Skeletal muscle tissue (tissue), 4 donors: ENCODE results near the gene TRIM34. TPM values are rescaled to one million over a fixed set of nuclear protein-coding genes. Genes with fewer than 3 reads are reported as not detected.
"Not testable (repeated sequence)": the region's sequence is repeated elsewhere in the genome, so short reads cannot be mapped to it uniquely, and the experiment has no call there.

ENCODE experiments used
- H3K27ac ChIP-seq: one replicate; pipeline ENCODE4 v1.7.0; 2013; ENCODE audit warnings: mild to moderate bottlenecking, low read depth, low read length, inconsistent platforms
- H3K27me3 ChIP-seq, 3 donors: one replicate each; pipeline ENCODE4 v1.7.0; 2013; ENCODE audit warnings: low read length in 3 of 3; ENCODE audit not compliant: control insufficient read depth in 3 of 3, insufficient read depth in 3 of 3
- H3K36me3 ChIP-seq, 3 donors: one replicate each; pipeline ENCODE4 v1.7.0; 2013; ENCODE audit warnings: low read length in 3 of 3; ENCODE audit not compliant: control insufficient read depth in 3 of 3, insufficient read depth in 3 of 3
- H3K4me1 ChIP-seq, 3 donors: one replicate each; pipeline ENCODE4 v1.7.0; 2013; ENCODE audit warnings: low read length in 3 of 3, mild to moderate bottlenecking in 3 of 3; ENCODE audit not compliant: control insufficient read depth in 3 of 3, insufficient read depth in 3 of 3
- H3K4me3 ChIP-seq, 3 donors: one replicate each; pipeline ENCODE4 v1.7.0; 2013; ENCODE audit warnings: low read length in 3 of 3
- H3K9ac ChIP-seq, 3 donors: one replicate each; pipeline ENCODE4 v1.7.0; 2013; ENCODE audit warnings: low read length in 3 of 3, mild to moderate bottlenecking in 3 of 3, moderate library complexity in 2 of 3, low read depth in 1 of 3
- H3K9me3 ChIP-seq, 3 donors: one replicate each; pipeline ENCODE4 v1.7.0; 2013; ENCODE audit warnings: low read length in 3 of 3; ENCODE audit not compliant: control insufficient read depth in 3 of 3
- total RNA-seq: library from RNA; depleted of rRNA; stranded (reverse); fragments of >200 nt; gene quantifications from one replicate; pipeline ENCODE4 v1.2.3, GENCODE V29; 2014
- donor health status: Osteomylitis.

The TRIM34 gene
- total RNA-seq, 1 donor from 2014 or later, result 6.8 TPM

DNA sequence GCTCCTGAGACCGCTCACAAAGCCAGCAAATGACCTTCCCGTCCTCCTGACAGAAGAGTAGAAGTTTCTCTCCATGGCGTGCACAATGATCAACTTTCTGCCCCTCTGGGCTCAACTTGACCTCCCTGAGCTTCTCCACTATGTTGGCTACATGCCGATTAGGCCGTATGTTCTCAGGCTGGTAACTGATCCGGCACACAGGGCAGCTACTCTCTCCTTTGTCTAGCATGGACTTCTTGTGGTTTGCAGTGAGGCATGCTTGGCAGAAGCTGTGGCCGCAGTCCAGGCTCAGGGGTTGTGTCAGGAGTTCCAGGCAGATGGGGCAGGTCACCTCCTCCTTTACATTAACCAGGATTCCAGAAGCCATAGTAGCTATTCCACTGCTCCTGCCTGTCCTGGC is 55.0 kb downstream of the TRIM34 start:
- Histone ChIP-seq H3K4me1 (peaks cover 0 to 5% (median 0%) of the 10 kb centered on the region in 3 donors), H3K4me3 (no peak overlapping the region), H3K9ac (no peak overlapping the region), H3K36me3 (peaks cover 0 to 19% (median 7%) of the 10 kb centered on the region in 3 donors), H3K27ac (no peak overlapping the region), H3K27me3 (no peaks in the 10 kb centered on the region), H3K9me3 (no peaks in the 10 kb centered on the region)

DNA sequence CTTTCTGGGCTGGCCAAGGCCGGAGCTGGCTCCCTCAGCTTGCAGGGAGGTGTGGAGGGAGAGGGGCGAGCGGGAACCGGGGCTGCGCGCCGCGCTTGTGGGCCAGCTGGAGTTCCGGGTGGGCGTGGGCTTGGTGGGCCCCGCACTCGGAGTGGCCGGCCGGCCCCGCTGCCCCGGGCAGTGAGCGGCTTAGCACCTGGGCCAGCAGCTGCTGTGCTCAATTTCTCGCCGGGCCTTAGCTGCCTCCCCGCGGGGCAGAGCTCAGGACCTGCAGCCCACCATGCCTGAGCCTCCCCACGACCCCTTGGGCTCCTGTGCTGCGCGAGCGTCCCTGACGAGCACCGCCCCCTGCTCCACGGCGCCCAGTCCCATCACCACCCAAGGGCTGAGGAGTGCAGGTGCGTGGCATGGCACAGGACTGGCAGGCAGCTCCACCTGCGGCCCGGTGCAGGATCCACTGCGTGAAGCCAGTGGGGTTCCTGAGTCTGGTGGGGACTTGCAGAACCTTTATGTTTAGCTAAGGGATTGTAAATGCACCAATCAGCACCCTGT is 58.2 kb downstream of the TRIM34 start:
- not testable (repeated sequence) for H3K4me1 ChIP-seq, H3K27ac ChIP-seq, H3K27me3 ChIP-seq, H3K9me3 ChIP-seq, H3K9ac ChIP-seq, H3K4me3 ChIP-seq
- peaks cover 0 to 18% (median 7%) of the 10 kb centered on the region in 3 donors for H3K36me3 ChIP-seq

DNA sequence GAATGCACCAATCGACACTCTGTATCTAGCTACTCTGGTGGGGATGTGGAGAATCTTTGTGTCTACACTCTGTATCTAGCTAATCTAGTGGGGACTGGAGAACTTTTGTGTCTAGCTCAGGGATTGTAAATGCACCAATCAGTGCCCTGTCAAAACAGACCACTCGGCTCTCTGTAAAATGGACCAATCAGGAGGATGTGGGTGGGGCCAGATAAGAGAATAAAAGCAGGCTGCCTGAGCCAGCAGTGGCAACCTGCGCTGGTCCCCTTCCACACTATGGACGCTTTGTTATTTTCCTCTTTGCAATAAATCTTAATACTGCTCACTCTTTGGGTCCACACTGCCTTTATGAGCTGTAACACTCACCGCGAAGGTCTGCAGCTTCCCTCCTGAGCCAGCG is 58.8 kb downstream of the TRIM34 start:
- H3K9ac ChIP-seq, H3K27me3 ChIP-seq, H3K4me1 ChIP-seq, H3K4me3 ChIP-seq, H3K27ac ChIP-seq, H3K9me3 ChIP-seq: not testable (repeated sequence)
- H3K36me3 ChIP-seq, result peaks cover 0 to 13% (median under 1%) of the 10 kb centered on the region in 3 donors

DNA sequence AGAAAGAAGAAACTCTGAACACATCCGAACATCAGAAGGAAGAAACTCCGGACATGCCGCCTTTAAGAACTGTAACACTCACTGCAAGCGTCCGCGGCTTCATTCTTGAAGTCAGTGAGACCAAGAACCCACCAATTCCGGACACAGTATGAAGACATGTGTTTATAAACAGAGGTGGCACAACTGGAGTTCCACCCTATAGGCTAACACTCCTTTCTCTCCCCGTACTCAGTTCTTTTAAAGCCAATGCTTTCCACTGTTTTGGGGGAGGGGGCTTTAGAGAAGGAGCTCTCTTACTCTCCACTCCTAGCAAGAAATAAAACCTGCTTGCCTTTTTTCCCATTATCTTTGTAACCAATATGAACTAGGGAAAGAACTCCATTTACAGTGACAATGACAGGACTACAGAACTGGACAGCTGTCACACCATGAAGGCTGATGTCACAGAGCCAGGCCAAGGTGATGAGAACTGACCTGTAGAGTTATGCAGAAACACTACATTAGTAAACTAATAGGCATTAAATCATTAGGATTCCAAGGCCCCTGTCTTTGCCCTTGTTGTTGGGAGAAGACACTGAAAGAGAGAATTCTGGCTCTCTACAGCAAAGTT is 59.3 kb downstream of the TRIM34 start:
- Histone ChIP-seq H3K27ac (peak overlapping the region; percentile 86), H3K9ac (peak overlapping the region; percentile 75 to 83 (median 80)), H3K4me1 (peaks cover 0 to 5% (median 2%) of the 10 kb centered on the region in 3 donors), H3K4me3 (peak overlapping the region; percentile 77 to 81 (median 79)), H3K9me3 (no peaks in the 10 kb centered on the region), H3K27me3 (no peaks in the 10 kb centered on the region), H3K36me3 (peaks cover 0 to 9% (median 0%) of the 10 kb centered on the region in 3 donors)

DNA sequence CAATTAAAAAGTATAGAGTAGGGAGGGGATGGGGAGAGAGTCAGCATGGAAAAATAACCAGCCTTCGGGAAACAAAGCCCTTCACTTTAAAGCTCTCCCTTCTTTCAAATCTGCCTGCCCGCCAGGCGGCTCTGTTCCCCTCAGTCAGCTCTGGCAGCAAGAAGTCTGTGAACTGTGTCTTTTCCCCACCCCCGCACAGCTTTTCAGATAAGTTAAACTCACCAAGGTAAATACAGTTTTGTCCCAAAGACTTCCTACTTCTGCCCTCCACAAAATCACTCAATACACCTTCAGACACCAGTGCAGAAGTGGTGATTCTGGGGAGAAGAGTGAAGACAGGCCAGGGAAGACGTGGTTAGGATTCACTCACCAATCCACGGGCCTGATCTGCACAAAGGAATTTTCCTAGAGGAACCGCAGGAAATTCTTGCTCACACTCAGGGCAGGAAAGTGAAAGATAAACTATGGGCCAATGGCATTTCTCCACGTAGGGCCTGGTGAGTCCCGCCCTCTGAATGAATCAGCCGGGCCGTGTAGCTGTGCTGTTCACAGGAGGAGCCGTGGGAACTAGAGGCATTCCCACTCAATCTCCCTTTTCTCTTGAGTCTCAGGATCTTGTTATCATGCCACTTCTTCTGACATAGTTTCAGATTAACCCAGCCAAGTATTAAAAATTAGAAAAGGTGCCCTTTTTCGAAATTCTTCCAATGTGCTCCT is 60.0 kb downstream of the TRIM34 start, which contains the start of gene TRIM5:
TSS of gene TRIM5 (minus strand) at position 429 of the 717 bp plus-strand sequence. CDS start 4,897 bp downstream, outside the sequence.
- no peaks in the 10 kb centered on the region for H3K9me3 ChIP-seq
- peaks cover 0 to 5% (median 2%) of the 10 kb centered on the region in 3 donors for H3K4me1 ChIP-seq
- H3K27ac ChIP-seq, result peak within 1 kb of the TSS; percentile 86
- H3K9ac ChIP-seq, result peak within 1 kb of the TSS; percentile 75 to 83 (median 80)
- H3K36me3 ChIP-seq, result peaks cover 0 to 3% (median 0%) of the 10 kb centered on the region in 3 donors
- no peaks in the 10 kb centered on the region for H3K27me3 ChIP-seq
- H3K4me3 ChIP-seq, result peak within 1 kb of the TSS; percentile 77 to 81 (median 79)

DNA sequence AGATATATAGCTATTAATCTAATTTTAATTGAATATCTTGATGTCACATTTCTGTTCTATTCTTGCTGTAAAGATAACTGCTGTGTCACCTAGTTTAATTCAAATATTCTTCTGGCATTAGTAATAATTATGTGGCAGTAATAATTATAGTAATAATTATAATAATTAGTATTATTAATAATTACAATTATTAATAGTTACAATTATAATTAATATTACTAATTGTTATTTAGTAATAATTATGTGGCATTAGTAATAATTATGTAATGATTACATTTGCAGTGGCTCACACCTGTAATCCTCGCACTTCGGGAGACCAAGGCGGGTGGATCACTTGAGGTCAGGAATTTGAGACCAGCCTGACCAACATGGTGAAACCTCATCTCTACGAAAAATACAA is 61.6 kb downstream of the TRIM34 start:
- Histone ChIP-seq H3K4me3 (no peak overlapping the region), H3K4me1 (peaks cover 0 to 13% (median 2%) of the 10 kb centered on the region in 3 donors), H3K9ac (no peak overlapping the region), H3K9me3 (no peaks in the 10 kb centered on the region), H3K27me3 (no peaks in the 10 kb centered on the region), H3K27ac (no peak overlapping the region), H3K36me3 (no peaks in the 10 kb centered on the region)

DNA sequence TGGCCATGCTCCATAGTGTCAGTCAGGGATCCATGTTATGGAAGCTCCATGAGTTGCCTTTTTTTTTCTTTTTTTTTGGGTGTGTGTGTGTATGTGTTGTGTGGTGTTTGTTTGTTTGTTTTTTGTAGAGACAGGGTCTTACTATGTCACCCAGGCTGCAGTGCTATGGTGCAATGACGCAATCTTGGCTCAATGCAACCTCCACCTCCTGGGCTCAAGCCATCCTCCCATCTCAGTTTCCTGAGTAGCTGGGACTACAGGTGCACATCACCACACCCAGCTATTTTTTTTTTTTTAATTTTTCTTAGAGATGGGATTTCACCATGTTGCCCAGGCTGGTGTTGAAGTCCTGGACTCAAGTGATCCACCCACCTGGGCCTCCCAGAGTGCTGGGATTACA is 63.7 kb downstream of the TRIM34 start:
- Histone ChIP-seq H3K27ac (peak overlapping the region; percentile 83), H3K4me3 (no peak overlapping the region), H3K27me3 (no peaks in the 10 kb centered on the region), H3K9ac (no peak overlapping the region), H3K36me3 (no peaks in the 10 kb centered on the region), H3K4me1 (peaks cover 0 to 13% (median 2%) of the 10 kb centered on the region in 3 donors), H3K9me3 (no peaks in the 10 kb centered on the region)

DNA sequence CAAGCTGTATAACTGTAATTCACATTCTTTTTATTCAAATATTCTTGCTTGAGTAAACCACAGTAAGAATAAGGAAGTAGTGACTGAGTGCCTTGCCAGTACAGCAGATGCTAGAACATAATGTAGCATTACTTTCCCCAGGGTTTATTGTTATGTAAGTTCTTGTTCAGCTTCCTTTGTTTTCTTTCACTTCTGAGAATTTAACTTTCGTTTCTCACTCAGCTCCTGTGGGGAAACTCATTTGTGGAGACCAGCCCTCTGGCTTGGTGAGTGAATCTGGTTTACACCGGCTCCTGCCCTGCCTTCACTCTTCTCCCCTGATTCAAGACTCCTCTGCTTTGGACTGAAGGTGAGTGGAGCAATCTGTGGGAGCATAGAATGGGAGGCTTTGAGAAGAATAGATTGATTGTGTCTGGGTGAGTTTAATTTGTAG is 64.8 kb downstream of the TRIM34 start, which contains the start of gene TRIM22:
TSS of gene TRIM22 (plus strand) at position 240 of the 433 bp plus-strand sequence. CDS start 6,443 bp downstream, outside the sequence.
- Histone ChIP-seq H3K4me3 (peak within 1 kb of the TSS; percentile 62 to 64 (median 63)), H3K36me3 (no peaks in the 10 kb centered on the region), H3K4me1 (peaks cover 0 to 7% (median 2%) of the 10 kb centered on the region in 3 donors), H3K9ac (peak within 1 kb of the TSS; percentile 52 to 60 (median 52)), H3K27me3 (no peaks in the 10 kb centered on the region), H3K27ac (peak within 1 kb of the TSS; percentile 83), H3K9me3 (no peaks in the 10 kb centered on the region)

DNA sequence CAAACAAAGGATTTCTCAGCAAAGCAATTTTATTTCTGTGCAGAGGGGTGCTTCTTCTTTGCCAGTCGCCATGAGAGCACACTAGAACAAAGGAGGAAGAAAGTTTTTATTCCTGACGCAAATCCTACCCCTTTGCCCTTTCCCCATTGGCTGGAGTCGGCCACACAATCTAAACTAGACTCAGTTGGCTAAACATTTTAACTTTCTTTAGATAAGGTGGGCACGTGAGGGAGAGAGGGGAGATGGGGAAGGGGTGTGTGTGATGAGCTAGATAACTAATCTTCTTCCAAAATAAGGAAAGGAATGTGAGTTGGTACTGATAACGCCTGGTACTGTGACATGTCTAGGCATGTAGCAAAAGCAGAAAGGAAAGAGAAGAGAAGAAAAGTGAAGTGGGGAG is 65.4 kb downstream of the TRIM34 start:
- Histone ChIP-seq H3K4me1 (peaks cover 0 to 7% (median under 1%) of the 10 kb centered on the region in 3 donors), H3K9ac (peak overlapping the region; percentile 52 to 60 (median 52)), H3K4me3 (peak overlapping the region; percentile 62 to 64 (median 63)), H3K27me3 (no peaks in the 10 kb centered on the region), H3K9me3 (no peaks in the 10 kb centered on the region), H3K27ac (peak overlapping the region; percentile 83), H3K36me3 (no peaks in the 10 kb centered on the region)
